ENCODE data around the gene KIAA0753. TPM values are rescaled to one million over a fixed set of nuclear protein-coding genes. Genes with fewer than 3 reads are reported as not detected.

The KIAA0753 gene
- total and polyA plus RNA-seq, 2 of the 8 experiments (the other 6 are each of a cell fraction or from before 2014, with no cell fraction given), result 5.0 to 27.1 TPM

GRCh38 chr17:6611231-6611630 is 29.3 kb downstream of the KIAA0753 start:
- Histone ChIP-seq H3K23ac (ENCODE audit: insufficient read length) (no peak overlapping the region), H3K9me3 (ENCODE audit: insufficient read depth in 2 of 2, low read depth in 1 of 2, low read length in 1 of 2) (no peaks in the 10 kb centered on the region), H2BK20ac (ENCODE audit: low read length) (no peak overlapping the region), H2AK5ac (ENCODE audit: low read depth, low read length) (no peak overlapping the region), H2BK15ac (ENCODE audit: low read length) (no peak overlapping the region), H2BK5ac (ENCODE audit: low read depth, low read length) (no peak overlapping the region), H3K14ac (ENCODE audit: insufficient read length) (no peak overlapping the region), H4K5ac (ENCODE audit: insufficient read length, low read depth, low read length) (no peak overlapping the region), H2AFZ (ENCODE audit: low read length) (no peak overlapping the region), H4K91ac (replicated peaks; ENCODE audit: insufficient read length, low read length) (no peak overlapping the region), H2BK12ac (ENCODE audit: low read depth, low read length) (no peak overlapping the region), H4K8ac (ENCODE audit: extremely low read depth, insufficient read depth, low read length) (no peak overlapping the region), H3K4ac (replicated peaks; ENCODE audit: insufficient read length, low read depth, low read length) (no peak overlapping the region), H3K79me2 (ENCODE audit: control insufficient read depth in 1 of 2, insufficient read depth in 2 of 2, low read length in 2 of 2) (no peaks in the 10 kb centered on the region), H3K9ac (replicated peaks in 1 of 4; ENCODE audit: extremely low read depth in 1 of 4, low read depth in 3 of 4, low read length in 3 of 4) (no peak overlapping the region), H3K27ac (ENCODE audit: low read depth, low read length) (no peak overlapping the region), H3K27me3 (replicated peaks in 1 of 4; ENCODE audit: control insufficient read depth in 3 of 4, extremely low read depth in 1 of 4, insufficient read depth in 3 of 4, low read length in 3 of 4) (no peaks in the 10 kb centered on the region), H3K4me3 (ENCODE audit: extremely low read depth in 1 of 4, insufficient read depth in 2 of 4, low read depth in 3 of 4, low read length in 4 of 4) (no peak overlapping the region), H3K4me2 (ENCODE audit: insufficient read depth in 1 of 2, low read depth in 2 of 2, low read length in 2 of 2) (no peak overlapping the region), H3K23me2 (ENCODE audit: low read depth, low read length) (no peaks in the 10 kb centered on the region), H2BK120ac (replicated peaks; ENCODE audit: low read depth, low read length) (no peak overlapping the region), H3K18ac (ENCODE audit: extremely low read depth, low read length) (no peak overlapping the region), H3K4me1 (replicated peaks in 1 of 4; ENCODE audit: control insufficient read depth in 3 of 4, insufficient read depth in 4 of 4, low read length in 3 of 4) (no peaks in the 10 kb centered on the region), H3K79me1 (ENCODE audit: low read depth, low read length) (no peaks in the 10 kb centered on the region), H3K36me3 (ENCODE audit: control insufficient read depth in 2 of 4, insufficient read depth in 4 of 4, low read length in 3 of 4) (peaks cover 15 to 42% (median 34%) of the 10 kb centered on the region in 4 experiments; a peak in 7 of 8 replicates), H4K20me1 (replicated peaks in 1 of 2; ENCODE audit: control insufficient read depth in 1 of 2, insufficient read depth in 2 of 2, low read length in 2 of 2) (peaks cover 0 to 6% of the 10 kb centered on the region in 2 experiments), H3K56ac (replicated peaks; ENCODE audit: insufficient read length, low read depth, low read length) (no peak overlapping the region)
- TF ChIP-seq CHD2 (IDR thresholded peaks at IDR 0.05; ENCODE audit: low read length) (no peak), MAX (IDR thresholded peaks at IDR 0.05) (no peak), SIX5 (IDR thresholded peaks at IDR 0.05; ENCODE audit: low read depth, low read length) (no peak), SAP30 (IDR thresholded peaks at IDR 0.05; ENCODE audit: insufficient read depth, insufficient replicate concordance, low read length) (no peak), GTF2F1 (IDR thresholded peaks at IDR 0.05; ENCODE audit: borderline replicate concordance, low read depth, low read length) (no peak), EZH2 (IDR thresholded peaks at IDR 0.05; ENCODE audit: low read depth, low read length, severe bottlenecking) (no peak), CBX8 (IDR thresholded peaks at IDR 0.05; ENCODE audit: borderline replicate concordance, low read depth, low read length) (no peak), POU5F1 (IDR thresholded peaks at IDR 0.05; ENCODE audit: low read depth, low read length) (no peak)
- POLR2A ChIA-PET (ENCODE audit: partially characterized antibody), result no interaction called here
- CTCF ChIA-PET (ENCODE audit: partially characterized antibody), result interaction anchor here (0.6 to 1.6 kb wide), 2 partner anchors 90 to 175 kb away, joined by 3 to 5 read pairs; no protein-coding TSS in a partner anchor
- no peak for DNase-seq (ENCODE audit: low read depth in 1 of 2, low spot score in 2 of 2)
- no peak for FAIRE-seq
- 92% methylated on average over 4 of the region's 4 CpGs; no CpG with 5 or more reads in 1 of the 2 experiments for WGBS, 2 experiments (ENCODE audit: extremely low coverage in 1 of 2, insufficient coverage in 1 of 2, insufficient read length in 1 of 2, insufficient replicate concordance in 2 of 2, low coverage in 1 of 2, low lambda C conversion rate in 2 of 2, missing lambda C conversion rate in 1 of 2)
